Brain microvascular endothelial cell (primary cell): ENCODE results near the gene CYFIP2.

Source experiments
- DNase-seq: peaks from one replicate; pipeline ENCODE4 v3.0.0-alpha.2; 2020
- H3K27ac ChIP-seq: fragments of 250-450 bp; sonication (Bioruptor Pico); 2 replicates; pipeline ENCODE4 v1.5.1; 2020; ENCODE audit warnings: mild to moderate bottlenecking, moderate library complexity
- H3K27me3 ChIP-seq: fragments of 250-450 bp; sonication (Bioruptor Pico); replicated peaks from 2 replicates; pipeline ENCODE4 v1.5.1; 2020; ENCODE audit warnings: mild to moderate bottlenecking
- H3K36me3 ChIP-seq: fragments of 250-450 bp; sonication (Bioruptor Pico); replicated peaks from 2 replicates; pipeline ENCODE4 v1.5.1; 2020; ENCODE audit warnings: mild to moderate bottlenecking
- H3K4me3 ChIP-seq: 2 replicates; pipeline ENCODE4 v1.5.1; 2011; ENCODE audit warnings: low read depth, mild to moderate bottlenecking, control low read depth, low read length, moderate library complexity
- in situ Hi-C: cut with HindIII; loops from 2 replicates; pipeline ENCODE4 v1.10.0; 2017; ENCODE audit warnings: low sequenced_read_pairs, low pct_ligation_motif_present
- TF ChIP-seq, protein P1 (sequence below): IDR thresholded peaks from 2 replicates; pipeline ENCODE4 v1.5.1; 2011; ENCODE audit warnings: low read depth, mild to moderate bottlenecking, moderate library complexity, low read length, control low read depth, inconsistent platforms; ENCODE audit errors: missing control alignments

The CYFIP2 gene

DNA sequence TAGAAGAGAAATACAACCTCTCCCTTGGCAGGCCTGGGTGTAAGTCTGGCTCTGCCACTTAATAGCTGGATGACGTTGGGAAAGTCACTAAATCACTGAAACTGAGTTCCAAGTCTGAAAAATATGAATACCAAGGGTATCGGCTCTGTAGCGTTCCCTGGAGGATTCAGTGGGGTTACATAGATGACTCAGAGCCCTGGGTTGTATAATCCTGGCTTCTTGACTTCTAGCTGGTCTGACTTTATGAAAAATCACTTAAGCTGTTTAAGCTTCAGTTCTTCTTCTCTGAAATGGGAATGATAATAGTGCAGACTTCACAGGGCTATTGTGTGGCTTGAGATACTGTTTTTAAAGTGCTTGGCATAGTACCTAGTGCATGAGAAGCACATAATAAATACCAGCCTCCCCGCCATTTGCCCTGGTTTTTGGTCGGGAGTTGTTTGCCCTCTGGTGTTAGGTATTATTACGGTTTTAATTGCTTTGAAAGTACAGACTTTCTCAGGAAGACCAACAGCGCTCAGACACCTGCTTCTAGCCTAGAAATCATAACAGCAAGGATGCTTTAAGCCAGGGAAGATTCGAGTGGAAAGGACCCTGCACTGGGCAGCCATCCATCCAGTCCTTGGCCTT lies 43.0 kb downstream of the CYFIP2 start:
- H3K27ac ChIP-seq: no peak overlapping the region
- no peak overlapping the region for H3K4me3 ChIP-seq
- peak; percentile 47 for DNase-seq
- in situ Hi-C loops: no loop called here
- TF ChIP-seq, protein P1, sequence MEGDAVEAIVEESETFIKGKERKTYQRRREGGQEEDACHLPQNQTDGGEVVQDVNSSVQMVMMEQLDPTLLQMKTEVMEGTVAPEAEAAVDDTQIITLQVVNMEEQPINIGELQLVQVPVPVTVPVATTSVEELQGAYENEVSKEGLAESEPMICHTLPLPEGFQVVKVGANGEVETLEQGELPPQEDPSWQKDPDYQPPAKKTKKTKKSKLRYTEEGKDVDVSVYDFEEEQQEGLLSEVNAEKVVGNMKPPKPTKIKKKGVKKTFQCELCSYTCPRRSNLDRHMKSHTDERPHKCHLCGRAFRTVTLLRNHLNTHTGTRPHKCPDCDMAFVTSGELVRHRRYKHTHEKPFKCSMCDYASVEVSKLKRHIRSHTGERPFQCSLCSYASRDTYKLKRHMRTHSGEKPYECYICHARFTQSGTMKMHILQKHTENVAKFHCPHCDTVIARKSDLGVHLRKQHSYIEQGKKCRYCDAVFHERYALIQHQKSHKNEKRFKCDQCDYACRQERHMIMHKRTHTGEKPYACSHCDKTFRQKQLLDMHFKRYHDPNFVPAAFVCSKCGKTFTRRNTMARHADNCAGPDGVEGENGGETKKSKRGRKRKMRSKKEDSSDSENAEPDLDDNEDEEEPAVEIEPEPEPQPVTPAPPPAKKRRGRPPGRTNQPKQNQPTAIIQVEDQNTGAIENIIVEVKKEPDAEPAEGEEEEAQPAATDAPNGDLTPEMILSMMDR: peak; percentile 15
- H3K27me3 ChIP-seq: no peaks in the 10 kb centered on the region
- H3K36me3 ChIP-seq: no peaks in the 10 kb centered on the region

DNA sequence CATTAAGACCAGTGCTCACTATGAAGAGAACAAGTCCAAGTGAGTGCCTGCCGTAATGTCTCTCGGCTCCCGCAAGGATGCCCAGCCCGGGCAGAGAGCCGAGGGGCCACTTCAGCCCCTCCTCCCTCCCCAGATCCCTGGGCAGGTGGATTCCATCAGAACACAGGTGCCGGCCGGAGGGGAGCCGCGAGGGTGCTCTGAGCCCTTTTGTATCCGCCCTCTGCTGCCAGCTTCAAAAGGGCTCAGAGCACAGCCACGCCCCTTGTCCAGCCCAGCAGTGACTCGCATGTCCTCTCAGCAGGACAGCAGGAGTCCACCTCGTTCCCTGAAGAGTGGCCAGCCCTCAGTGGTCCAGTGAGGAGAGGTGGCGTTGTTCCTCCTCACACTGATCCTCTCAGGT lies 43.9 kb downstream of the CYFIP2 start:
- in situ Hi-C loops: no loop called here
- no peak overlapping the region for H3K27ac ChIP-seq
- TF ChIP-seq, protein P1: no peak
- H3K27me3 ChIP-seq: no peaks in the 10 kb centered on the region
- no peak overlapping the region for H3K4me3 ChIP-seq
- no peak for DNase-seq
- no peaks in the 10 kb centered on the region for H3K36me3 ChIP-seq

DNA sequence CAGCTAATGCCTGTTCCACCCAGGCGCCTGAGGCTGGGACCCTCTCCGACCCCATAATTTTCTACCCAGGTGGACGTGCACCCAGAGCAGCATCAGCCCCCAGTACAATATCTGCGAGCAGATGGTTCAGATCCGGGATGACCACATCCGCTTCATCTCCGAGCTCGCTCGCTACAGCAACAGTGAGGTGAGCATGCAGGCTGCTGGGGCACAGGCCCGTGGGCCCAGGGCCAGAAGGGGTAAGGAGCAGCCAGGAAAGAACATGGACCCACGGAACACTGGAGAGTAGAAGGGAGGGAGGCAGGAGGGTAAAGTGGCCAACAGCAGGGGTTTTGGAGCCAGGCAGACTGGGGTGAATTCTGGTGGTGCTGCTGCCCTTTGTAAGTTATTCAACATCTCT lies 45.7 kb downstream of the CYFIP2 start:
- no peak for DNase-seq
- Histone ChIP-seq H3K36me3 (no peaks in the 10 kb centered on the region), H3K27me3 (no peaks in the 10 kb centered on the region), H3K27ac (no peak overlapping the region), H3K4me3 (no peak overlapping the region)
- in situ Hi-C loops: no loop called here
- TF ChIP-seq, protein P1: no peak

DNA sequence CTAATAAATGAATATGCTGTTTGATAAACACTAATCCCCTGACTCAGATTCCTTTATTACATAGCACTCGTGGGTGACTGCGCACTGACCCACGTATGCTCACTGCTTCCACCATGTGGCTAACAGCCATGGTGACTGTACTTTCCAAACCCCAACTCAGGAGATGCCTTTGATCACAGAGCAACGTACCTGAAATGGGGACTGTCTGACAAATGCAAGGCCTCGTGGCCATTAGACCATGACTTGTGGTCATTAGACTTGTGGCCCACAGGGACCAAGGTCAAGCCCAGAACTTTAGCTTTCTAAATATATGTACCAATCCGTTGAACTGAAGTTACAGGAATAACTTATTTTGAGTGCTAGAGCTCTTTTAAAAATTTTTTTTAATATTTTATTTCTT lies 46.6 kb downstream of the CYFIP2 start:
- TF ChIP-seq, protein P1: peak; percentile 94
- Histone ChIP-seq H3K36me3 (no peaks in the 10 kb centered on the region), H3K27ac (no peak overlapping the region), H3K27me3 (no peaks in the 10 kb centered on the region), H3K4me3 (no peak overlapping the region)
- in situ Hi-C loops: no loop called here
- DNase-seq: peak; percentile 61

DNA sequence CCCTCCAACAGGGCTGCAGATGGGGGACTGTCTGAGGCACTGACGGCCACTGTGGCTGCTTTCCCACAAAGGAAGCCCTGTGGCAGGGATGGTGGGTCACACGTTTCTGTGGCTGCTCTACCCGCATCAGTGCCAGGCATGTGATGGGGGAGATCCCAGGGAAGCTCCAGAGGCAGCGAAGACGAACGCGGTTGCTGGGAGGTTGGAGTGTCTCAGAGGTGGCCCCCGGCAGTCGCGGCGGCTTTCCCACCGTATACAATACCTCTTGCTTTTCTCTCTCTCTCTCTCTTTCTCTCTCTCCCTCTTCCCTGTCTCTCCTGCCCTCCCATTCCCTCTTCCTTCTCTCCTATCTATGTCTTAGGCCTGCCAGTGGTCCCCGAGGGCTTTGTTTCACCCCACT lies 56.7 kb downstream of the CYFIP2 start:
- H3K4me3 ChIP-seq: no peak overlapping the region
- H3K27ac ChIP-seq: no peak overlapping the region

More for the DNA sequence above, 56.7 kb downstream of the CYFIP2 start:
- H3K27me3 ChIP-seq: no peaks in the 10 kb centered on the region
- in situ Hi-C loops: no loop called here
- TF ChIP-seq, protein P1: no peak
- no peak for DNase-seq
- H3K36me3 ChIP-seq: no peaks in the 10 kb centered on the region
